OCI-LY1 (cell line): ENCODE measurements around the gene MARCHF10.

Source experiments
- EZH2 ChIP-seq: fragments of 200-600 bp; sonication (generic), shearing (Covaris generic); IDR thresholded peaks from 2 replicates; pipeline ENCODE4 v1.8.0; 2017; ENCODE audit warnings: borderline replicate concordance, mixed run types, mild to moderate bottlenecking, antibody characterized with exemption, low read length, moderate library complexity, mixed read lengths
- TF ChIP-seq, protein P1 (sequence below): fragments of 200-600 bp; sonication (generic), shearing (Covaris generic); IDR thresholded peaks from 2 replicates; pipeline ENCODE4 v1.5.1; 2017; ENCODE audit warnings: mild to moderate bottlenecking, antibody characterized with exemption, low read length, moderate library complexity, mixed read lengths

GRCh38 chr17:62708587-62708986 is 99.5 kb downstream of the MARCHF10 start:
- no peak for TF ChIP-seq EZH2
- TF ChIP-seq, protein P1, sequence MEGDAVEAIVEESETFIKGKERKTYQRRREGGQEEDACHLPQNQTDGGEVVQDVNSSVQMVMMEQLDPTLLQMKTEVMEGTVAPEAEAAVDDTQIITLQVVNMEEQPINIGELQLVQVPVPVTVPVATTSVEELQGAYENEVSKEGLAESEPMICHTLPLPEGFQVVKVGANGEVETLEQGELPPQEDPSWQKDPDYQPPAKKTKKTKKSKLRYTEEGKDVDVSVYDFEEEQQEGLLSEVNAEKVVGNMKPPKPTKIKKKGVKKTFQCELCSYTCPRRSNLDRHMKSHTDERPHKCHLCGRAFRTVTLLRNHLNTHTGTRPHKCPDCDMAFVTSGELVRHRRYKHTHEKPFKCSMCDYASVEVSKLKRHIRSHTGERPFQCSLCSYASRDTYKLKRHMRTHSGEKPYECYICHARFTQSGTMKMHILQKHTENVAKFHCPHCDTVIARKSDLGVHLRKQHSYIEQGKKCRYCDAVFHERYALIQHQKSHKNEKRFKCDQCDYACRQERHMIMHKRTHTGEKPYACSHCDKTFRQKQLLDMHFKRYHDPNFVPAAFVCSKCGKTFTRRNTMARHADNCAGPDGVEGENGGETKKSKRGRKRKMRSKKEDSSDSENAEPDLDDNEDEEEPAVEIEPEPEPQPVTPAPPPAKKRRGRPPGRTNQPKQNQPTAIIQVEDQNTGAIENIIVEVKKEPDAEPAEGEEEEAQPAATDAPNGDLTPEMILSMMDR: no peak
